K562 (cell line): Measurements from ENCODE around the gene TMC4. TPM values are rescaled to one million over a fixed set of nuclear protein-coding genes. Genes with fewer than 3 reads are reported as not detected.

Source experiments
- E2F8 ChIP-seq: fragments of 450-650 bp; IDR thresholded peaks from 2 replicates; pipeline ENCODE4 v1.7.1; 2018; ENCODE audit warnings: mild to moderate bottlenecking, low read depth; ENCODE audit not compliant: partially characterized antibody
- ETV1 ChIP-seq: fragments of 450-650 bp; conservative IDR thresholded peaks from 2 replicates; pipeline ENCODE4 v1.6.1; 2016; ENCODE audit warnings: missing genetic modification characterization, control low read depth, low read depth, missing compliant biosample characterization
- FOXP1 ChIP-seq: sonication (generic); formaldehyde crosslinking; IDR thresholded peaks from 2 replicates; pipeline ENCODE4 v1.8.0; 2022; ENCODE audit warnings: mild to moderate bottlenecking, missing genetic modification reagents
- L3MBTL2 ChIP-seq: fragments of 450-650 bp; IDR thresholded peaks from 2 replicates; pipeline ENCODE4 v1.6.1; 2016; ENCODE audit warnings: mild to moderate bottlenecking, moderate library complexity
- MCM7 ChIP-seq, 2 experiments: fragments of 450-650 bp; IDR thresholded peaks; 2 replicates each; pipeline ENCODE4 v1.6.1; 2016 to 2018
- MTA1 ChIP-seq: fragments of 450-650 bp; IDR thresholded peaks from 2 replicates; pipeline ENCODE4 v1.6.1; 2017; ENCODE audit warnings: borderline replicate concordance
- MTA2 ChIP-seq: fragments of 450-650 bp; IDR thresholded peaks from 2 replicates; pipeline ENCODE4 v1.6.1; 2016; ENCODE audit warnings: low read depth
- PHF21A ChIP-seq: fragments of 450-650 bp; IDR thresholded peaks from 2 replicates; pipeline ENCODE4 v1.6.1; 2017; ENCODE audit warnings: low read depth, borderline replicate concordance
- RAD51 ChIP-seq: fragments of 450-650 bp; IDR thresholded peaks from 2 replicates; pipeline ENCODE4 v1.7.1; 2016; ENCODE audit warnings: low read depth, mild to moderate bottlenecking, borderline replicate concordance
- SUPT5H ChIP-seq: fragments of 450-650 bp; IDR thresholded peaks from 2 replicates; pipeline ENCODE4 v1.6.1; 2016
- TAF9B ChIP-seq: fragments of 450-650 bp; IDR thresholded peaks from 2 replicates; pipeline ENCODE4 v1.6.1; 2018; ENCODE audit warnings: mild to moderate bottlenecking; ENCODE audit not compliant: partially characterized antibody
- TAL1 ChIP-seq: fragments of 450-650 bp; IDR thresholded peaks from 2 replicates; pipeline ENCODE4 v1.6.1; 2016; ENCODE audit warnings: mild to moderate bottlenecking
- TOE1 ChIP-seq, 2 experiments: fragments of 450-650 bp in 1 of 2; sonication (generic) in 1 of 2; formaldehyde crosslinking in 1 of 2; IDR thresholded peaks; 2 replicates each; pipeline versions ENCODE4 v1.7.1 to v1.8.0; 2016 to 2022; ENCODE audit warnings: borderline replicate concordance in 2 of 2, mild to moderate bottlenecking in 2 of 2, antibody characterized with exemption in 1 of 2, inconsistent platforms in 1 of 2, low read depth in 1 of 2, missing genetic modification reagents in 1 of 2, moderate library complexity in 1 of 2
- ZBTB26 ChIP-seq: fragments of 450-650 bp; formaldehyde crosslinking; IDR thresholded peaks from 2 replicates; pipeline ENCODE4 v1.4.0; 2022; ENCODE audit warnings: missing genetic modification characterization
- ZKSCAN8 ChIP-seq: fragments of 200-800 bp; sonication (Bioruptor generic); IDR thresholded peaks from 2 replicates; pipeline ENCODE4 v1.6.1; 2016; ENCODE audit warnings: missing genetic modification characterization, missing compliant biosample characterization
- ZNF134 ChIP-seq: fragments of 250-450 bp; sonication (Bioruptor Pico); conservative IDR thresholded peaks from 2 replicates; pipeline ENCODE4 v1.4.0; 2020
- ZNF407 ChIP-seq: fragments of 450-650 bp; IDR thresholded peaks from 2 replicates; pipeline ENCODE4 v1.6.1; 2016; ENCODE audit warnings: low read depth
- polyA plus RNA-seq, 8 experiments: library from polyadenylated mRNA; depleted of rRNA in 4 of 8; stranded (reverse) in 5 of 8; unstranded in 3 of 8; fragments of >200 nt; fragmentation: Nextera tagmentation in 2 of 8; fragmentation: Illumina TruSeq in 1 of 8; extraction: Ambion mirVana in 2 of 8; extraction: Trizol in 1 of 8; gene quantifications; 2 replicates each; pipeline versions ENCODE4 v1.2.1 to v1.2.3, GENCODE V29; 2011 to 2014; ENCODE audit warnings: inconsistent platforms in 1 of 8, missing spikeins in 1 of 8
- total RNA-seq, 7 experiments: library from RNA; depleted of rRNA in 6 of 7; stranded (reverse); fragments of >200 nt in 6 of 7; fragmentation: Illumina TruSeq in 2 of 7; extraction: Trizol in 2 of 7; gene quantifications; 2 replicates each; pipeline versions ENCODE4 v1.2.1 to v1.2.3, GENCODE V29; 2011 to 2021; ENCODE audit warnings: low replicate concordance in 1 of 7

TMC4 gene
- total and polyA plus RNA-seq, 9 of the 15 experiments (the other 6 are each of a cell fraction or from before 2014, with no cell fraction given): 0.12 to 0.79 (median 0.36) TPM; not detected in 2

GRCh38 chr19:54188215-54188871 lies 15.4 kb upstream of the TMC4 start (continued):
- TF ChIP-seq ETV1 (tag) (0 out of 2 replicates have a peak, but pooled peaks have one; percentile 31), FOXP1 (no peak; the same call in 1 of the 2 replicates), ZNF407 (no peak), MTA1 (peak; percentile 78), ZNF134 (CRISPR knock-in tag) (no peak), ZKSCAN8 (no peak), MTA2 (peak; percentile 32), E2F8 (no peak), TAF9B (no peak), PHF21A (no peak), L3MBTL2 (peak; percentile 52; the same call in 1 of the 2 replicates), MCM7 (IDR thresholded peaks at IDR 0.05) (no peak), SUPT5H (no peak), RAD51 (no peak), ZBTB26 (CRISPR knock-in tag) (no peak), TAL1 (no peak), TOE1 (IDR thresholded peaks at IDR 0.05; ENCODE audit: borderline replicate concordance) (no peak), TOE1 (CRISPR knock-in tag; IDR thresholded peaks at IDR 0.05; ENCODE audit: borderline replicate concordance, low read depth) (no peak)
